H9 (cell line): ENCODE data around the gene LRRC53. TPM values are rescaled to one million over a fixed set of nuclear protein-coding genes. Genes with fewer than 3 reads are reported as not detected.

ENCODE experiments used
- DNase-seq: peaks from one replicate; pipeline ENCODE4 v3.0.0-alpha.2; 2017
- H2AFZ ChIP-seq: one replicate; pipeline ENCODE4 v1.6.1; 2013; ENCODE audit warnings: mild to moderate bottlenecking, low read length, control low read depth, moderate library complexity
- H2AK5ac ChIP-seq: 2 replicates; pipeline ENCODE4 v1.6.1; 2013; ENCODE audit warnings: low read length, control low read depth, mixed read lengths; ENCODE audit not compliant: insufficient read length
- H2BK120ac ChIP-seq: one replicate; pipeline ENCODE4 v1.6.1; 2013; ENCODE audit warnings: low read depth, mild to moderate bottlenecking, low read length, control low read depth, inconsistent platforms; ENCODE audit not compliant: poor library complexity, severe bottlenecking
- H2BK12ac ChIP-seq: 2 replicates; pipeline ENCODE4 v1.6.1; 2013; ENCODE audit warnings: low read length, control low read depth, mixed read lengths, low read depth; ENCODE audit not compliant: insufficient read length
- H2BK15ac ChIP-seq: 2 replicates; pipeline ENCODE4 v1.6.1; 2013; ENCODE audit warnings: low read depth, low read length, control low read depth
- H2BK20ac ChIP-seq: one replicate; pipeline ENCODE4 v1.6.1; 2013; ENCODE audit warnings: low read depth, mild to moderate bottlenecking, low read length, control low read depth, inconsistent platforms; ENCODE audit not compliant: poor library complexity, severe bottlenecking
- H2BK5ac ChIP-seq: 2 replicates; pipeline ENCODE4 v1.6.1; 2013; ENCODE audit warnings: low read length, control low read depth, mixed read lengths; ENCODE audit not compliant: insufficient read length
- H3K14ac ChIP-seq: 2 replicates; pipeline ENCODE4 v1.6.1; 2013; ENCODE audit warnings: low read length, control low read depth; ENCODE audit not compliant: insufficient read depth
- H3K18ac ChIP-seq: 2 replicates; pipeline ENCODE4 v1.6.1; 2013; ENCODE audit warnings: low read depth, mild to moderate bottlenecking, mixed read lengths, low read length, control low read depth; ENCODE audit not compliant: insufficient read length
- H3K23ac ChIP-seq: 2 replicates; pipeline ENCODE4 v1.6.1; 2013; ENCODE audit warnings: low read length, control low read depth, mixed read lengths, low read depth; ENCODE audit not compliant: insufficient read length
- H3K23me2 ChIP-seq: 2 replicates; pipeline ENCODE4 v1.6.1; 2013; ENCODE audit warnings: low read depth, mild to moderate bottlenecking, mixed read lengths, low read length, control low read depth; ENCODE audit not compliant: insufficient read length, poor library complexity, severe bottlenecking
- H3K27ac ChIP-seq: 2 replicates; pipeline ENCODE4 v1.5.1; 2013; ENCODE audit warnings: low read length, control low read depth, mixed read lengths, low read depth; ENCODE audit not compliant: insufficient read length
- H3K27me3 ChIP-seq: 2 replicates; pipeline ENCODE4 v1.6.1; 2013; ENCODE audit warnings: low read length, control low read depth, inconsistent platforms; ENCODE audit not compliant: insufficient read depth
- H3K4ac ChIP-seq: 2 replicates; pipeline ENCODE4 v1.6.1; 2013; ENCODE audit warnings: low read depth, mild to moderate bottlenecking, control low read depth, inconsistent platforms, low read length, moderate library complexity
- H3K4me1 ChIP-seq: 2 replicates; pipeline ENCODE4 v1.6.1; 2013; ENCODE audit warnings: low read length, control low read depth, inconsistent platforms; ENCODE audit not compliant: insufficient read depth
- H3K4me2 ChIP-seq: 2 replicates; pipeline ENCODE4 v1.6.1; 2013; ENCODE audit warnings: low read length, control low read depth, mixed read lengths; ENCODE audit not compliant: insufficient read length, insufficient read depth
- H3K56ac ChIP-seq: 2 replicates; pipeline ENCODE4 v1.6.1; 2013; ENCODE audit warnings: low read depth, mild to moderate bottlenecking, mixed read lengths, low read length, control low read depth; ENCODE audit not compliant: insufficient read length
- H3K79me1 ChIP-seq: 2 replicates; pipeline ENCODE4 v1.6.1; 2013; ENCODE audit warnings: low read depth, mild to moderate bottlenecking, moderate library complexity, low read length, control low read depth, inconsistent platforms; ENCODE audit not compliant: insufficient read depth, poor library complexity, severe bottlenecking
- H3K79me2 ChIP-seq: 2 replicates; pipeline ENCODE4 v1.6.1; 2013; ENCODE audit warnings: low read length, control low read depth, inconsistent platforms; ENCODE audit not compliant: insufficient read depth
- H3K9ac ChIP-seq: 2 replicates; pipeline ENCODE4 v1.6.1; 2013; ENCODE audit warnings: low read length, control low read depth, mixed read lengths; ENCODE audit not compliant: insufficient read length; ENCODE audit errors: extremely low read depth
- H3K9me3 ChIP-seq: one replicate; pipeline ENCODE4 v1.6.1; 2013; ENCODE audit warnings: low read depth, low read length, inconsistent platforms; ENCODE audit not compliant: control insufficient read depth
- H3T11ph ChIP-seq: one replicate; pipeline ENCODE4 v1.6.1; 2013; ENCODE audit warnings: mild to moderate bottlenecking, low read length, control low read depth, inconsistent platforms
- H4K20me1 ChIP-seq: one replicate; pipeline ENCODE4 v1.6.1; 2013; ENCODE audit not compliant: control insufficient read depth, insufficient read length, insufficient read depth
- H4K5ac ChIP-seq: 2 replicates; pipeline ENCODE4 v1.6.1; 2013; ENCODE audit warnings: low read depth, mild to moderate bottlenecking, mixed read lengths, low read length, control low read depth; ENCODE audit not compliant: insufficient read length
- H4K8ac ChIP-seq: replicated peaks from 2 replicates; pipeline ENCODE4 v1.6.1; 2013; ENCODE audit warnings: low read length, control low read depth, mixed read lengths, low read depth; ENCODE audit not compliant: insufficient read length
- H4K91ac ChIP-seq: 2 replicates; pipeline ENCODE4 v1.6.1; 2013; ENCODE audit warnings: low read depth, mild to moderate bottlenecking, moderate library complexity, mixed read lengths, low read length, control low read depth; ENCODE audit not compliant: insufficient read length
- H3K27ac Mint-ChIP-seq, 3 experiments: 2 replicates in 2 of 3; 3 replicates in 1 of 3; pipeline ENCODE4 v1.8.0; 2020 to 2021; ENCODE audit warnings: mixed read lengths in 3 of 3, mild to moderate bottlenecking in 1 of 3, moderate library complexity in 1 of 3
- H3K27me3 Mint-ChIP-seq: 2 replicates; pipeline ENCODE4 v1.8.0; 2021; ENCODE audit warnings: low read depth, mild to moderate bottlenecking, moderate library complexity, mixed read lengths
- H3K36me3 Mint-ChIP-seq, 3 experiments: 2 replicates in 2 of 3; 3 replicates in 1 of 3; pipeline ENCODE4 v1.8.0; 2020 to 2021; ENCODE audit warnings: low read depth in 3 of 3, mixed read lengths in 3 of 3; ENCODE audit not compliant: insufficient read depth in 1 of 3
- H3K4me1 Mint-ChIP-seq, 2 experiments: 2 replicates each; pipeline ENCODE4 v1.8.0; 2020; ENCODE audit warnings: mixed read lengths in 2 of 2
- H3K4me3 Mint-ChIP-seq, 2 experiments: 2 replicates in 1 of 2; 3 replicates in 1 of 2; pipeline ENCODE4 v1.8.0; 2020 to 2021; ENCODE audit warnings: mild to moderate bottlenecking in 2 of 2, mixed read lengths in 2 of 2, moderate library complexity in 1 of 2
- H3K9me3 Mint-ChIP-seq, 2 experiments: 2 replicates in 1 of 2; 3 replicates in 1 of 2; pipeline ENCODE4 v1.8.0; 2020; ENCODE audit warnings: mild to moderate bottlenecking in 2 of 2, mixed read lengths in 2 of 2, moderate library complexity in 1 of 2
- WGBS: extraction: QIAGEN DNeasy Blood & Tissue Kit; methylation state at CpG from one replicate; pipeline ENCODE4 v1.1.7; 2013; ENCODE audit warnings: missing lambda C conversion rate, low lambda C conversion rate, mixed read lengths; ENCODE audit not compliant: insufficient read length; ENCODE audit errors: extremely low coverage; 5-methylcytosine and 5-hydroxymethylcytosine counted together
- total RNA-seq: library from RNA; stranded (reverse); gene quantifications from 2 replicates; pipeline ENCODE4 v1.2.1, GENCODE V29; 2021
- TF ChIP-seq, protein P1 (sequence below): fragments of 200-600 bp; sonication (generic); conservative IDR thresholded peaks from 3 replicates; pipeline ENCODE4 v1.8.0; 2021; ENCODE audit warnings: antibody characterized with exemption, mild to moderate bottlenecking

The LRRC53 gene
- total RNA-seq, 1 experiment from 2014 or later, result not detected

GRCh38 chr1:74474585-74474984 lies 37.8 kb downstream of the LRRC53 start:
- Histone ChIP-seq H3K23me2 (no peaks in the 10 kb centered on the region), H3K4ac (no peak overlapping the region), H2AK5ac (no peak overlapping the region), H3K79me1 (no peaks in the 10 kb centered on the region), H3K4me1 (peaks cover 8% of the 10 kb centered on the region; the same call in 1 of the 2 replicates), H3K4me2 (no peak overlapping the region), H3K27ac (no peak overlapping the region), H3T11ph (no peak overlapping the region), H3K27me3 (no peaks in the 10 kb centered on the region), H2BK20ac (no peak overlapping the region), H3K9ac (no peak overlapping the region), H3K9me3 (no peaks in the 10 kb centered on the region), H3K56ac (no peak overlapping the region), H3K79me2 (no peaks in the 10 kb centered on the region), H3K18ac (no peak overlapping the region), H2BK5ac (no peak overlapping the region), H4K8ac (no peak overlapping the region), H2BK120ac (no peak overlapping the region), H3K23ac (no peak overlapping the region), H4K91ac (no peak overlapping the region), H4K20me1 (no peaks in the 10 kb centered on the region), H3K14ac (no peak overlapping the region), H2AFZ (no peak overlapping the region), H2BK12ac (no peak overlapping the region), H2BK15ac (no peak overlapping the region), H4K5ac (no peak overlapping the region)
- Mint-ChIP-seq H3K36me3 (no peaks in the 10 kb centered on the region), H3K27me3 (no peaks in the 10 kb centered on the region), H3K4me3 (no peak overlapping the region), H3K27ac (no peak overlapping the region), H3K4me1 (peaks cover 0 to 2% of the 10 kb centered on the region in 2 experiments; a peak in 1 of 4 replicates), H3K9me3 (no peaks in the 10 kb centered on the region)
- no CpG with 5 or more reads among the region's 6 CpGs for WGBS
- DNase-seq, result no peak
- TF ChIP-seq, protein P1, sequence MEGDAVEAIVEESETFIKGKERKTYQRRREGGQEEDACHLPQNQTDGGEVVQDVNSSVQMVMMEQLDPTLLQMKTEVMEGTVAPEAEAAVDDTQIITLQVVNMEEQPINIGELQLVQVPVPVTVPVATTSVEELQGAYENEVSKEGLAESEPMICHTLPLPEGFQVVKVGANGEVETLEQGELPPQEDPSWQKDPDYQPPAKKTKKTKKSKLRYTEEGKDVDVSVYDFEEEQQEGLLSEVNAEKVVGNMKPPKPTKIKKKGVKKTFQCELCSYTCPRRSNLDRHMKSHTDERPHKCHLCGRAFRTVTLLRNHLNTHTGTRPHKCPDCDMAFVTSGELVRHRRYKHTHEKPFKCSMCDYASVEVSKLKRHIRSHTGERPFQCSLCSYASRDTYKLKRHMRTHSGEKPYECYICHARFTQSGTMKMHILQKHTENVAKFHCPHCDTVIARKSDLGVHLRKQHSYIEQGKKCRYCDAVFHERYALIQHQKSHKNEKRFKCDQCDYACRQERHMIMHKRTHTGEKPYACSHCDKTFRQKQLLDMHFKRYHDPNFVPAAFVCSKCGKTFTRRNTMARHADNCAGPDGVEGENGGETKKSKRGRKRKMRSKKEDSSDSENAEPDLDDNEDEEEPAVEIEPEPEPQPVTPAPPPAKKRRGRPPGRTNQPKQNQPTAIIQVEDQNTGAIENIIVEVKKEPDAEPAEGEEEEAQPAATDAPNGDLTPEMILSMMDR, result no peak
